GM12864 (cell line): ENCODE results near the gene VRK1.
"Not testable (repeated sequence)": the region's sequence is repeated elsewhere in the genome, so short reads cannot be mapped to it uniquely, and the experiment has no call there.

ENCODE experiments used
- DNase-seq: peaks from one replicate; pipeline ENCODE4 v3.0.0-alpha.2; 2011; ENCODE audit warnings: low read depth
- H3K4me3 ChIP-seq: 2 replicates; pipeline ENCODE4 v1.5.1; 2011; ENCODE audit warnings: mild to moderate bottlenecking, low read depth, low read length, control low read depth
- CTCF ChIP-seq: IDR thresholded peaks from 2 replicates; pipeline ENCODE4 v1.5.1; 2011; ENCODE audit warnings: low read depth, mild to moderate bottlenecking, moderate library complexity, low read length, control low read depth, inconsistent platforms; ENCODE audit errors: missing control alignments

VRK1 gene

GRCh38 chr14:96863327-96863985 is 66.3 kb downstream of the VRK1 start:
- no peak for TF ChIP-seq CTCF
- no peak for DNase-seq

GRCh38 chr14:96863986-96864330 is 66.8 kb downstream of the VRK1 start:
- no peak for DNase-seq
- H3K4me3 ChIP-seq = no peak overlapping the region
- TF ChIP-seq CTCF = no peak

More at GRCh38 chr14:96863327-96863985, 66.3 kb downstream of the VRK1 start:
- no peak overlapping the region for H3K4me3 ChIP-seq

- TF ChIP-seq CTCF = no peak
- DNase-seq = no peak
- no peak overlapping the region for H3K4me3 ChIP-seq
Measured at GRCh38 chr14:96867634-96868033, 70.5 kb downstream of the VRK1 start.

GRCh38 chr14:96874127-96874526 is 76.9 kb downstream of the VRK1 start:
- no peak for DNase-seq
- no peak for TF ChIP-seq CTCF
- no peak overlapping the region for H3K4me3 ChIP-seq

- no peak for TF ChIP-seq CTCF
- no peak overlapping the region for H3K4me3 ChIP-seq
- DNase-seq = no peak
Measured at GRCh38 chr14:96876747-96877146, 79.6 kb downstream of the VRK1 start.

GRCh38 chr14:96881713-96882112 is 84.5 kb downstream of the VRK1 start:
- H3K4me3 ChIP-seq = no peak overlapping the region
- DNase-seq = no peak
- TF ChIP-seq CTCF = no peak

GRCh38 chr14:96883974-96884373 is 86.8 kb downstream of the VRK1 start:
- not testable (repeated sequence) for H3K4me3 ChIP-seq, DNase-seq

GRCh38 chr14:96888158-96888557 is 91.0 kb downstream of the VRK1 start:
- no peak for TF ChIP-seq CTCF
- DNase-seq = peak; percentile 41
- H3K4me3 ChIP-seq = no peak overlapping the region
